ENCODE data around the gene WDR74.
"Not testable (repeated sequence)": the region's sequence is repeated elsewhere in the genome, so short reads cannot be mapped to it uniquely, and the experiment has no call there.

The WDR74 gene

GRCh38 chr11:62859281-62859703, 19.9 kb upstream of the WDR74 start:
- DNase-seq = not testable (repeated sequence)

- DNase-seq = no peak
These were observed 18.8 kb upstream of the WDR74 start for GRCh38 chr11:62858201-62858600.

GRCh38 chr11:62857541-62857982, 18.2 kb upstream of the WDR74 start:
- DNase-seq = no peak

GRCh38 chr11:62856333-62856895, 17.0 kb upstream of the WDR74 start:
- no peak for DNase-seq

- peak; percentile 93 to 98 (median 95) for DNase-seq
These were observed 16.4 kb upstream of the WDR74 start for GRCh38 chr11:62855571-62856332.

GRCh38 chr11:62854825-62855570, 15.6 kb upstream of the WDR74 start:
- no peak for DNase-seq

GRCh38 chr11:62854013-62854824, 14.8 kb upstream of the WDR74 start:
- DNase-seq = no peak

- DNase-seq = no peak
These were observed 14.0 kb upstream of the WDR74 start for GRCh38 chr11:62853279-62853965.

GRCh38 chr11:62852523-62853188, 13.3 kb upstream of the WDR74 start:
- DNase-seq = no peak

GRCh38 chr11:62851807-62852522, 12.6 kb upstream of the WDR74 start:
- DNase-seq = no peak

GRCh38 chr11:62850911-62851806, 11.8 kb upstream of the WDR74 start:
- DNase-seq = no peak

- no peak for DNase-seq
These were observed 8.5 kb upstream of the WDR74 start for GRCh38 chr11:62847767-62848314.

GRCh38 chr11:62846177-62846576, 6.8 kb upstream of the WDR74 start:
- DNase-seq = no peak

- DNase-seq = no peak
These were observed 4.8 kb upstream of the WDR74 start for GRCh38 chr11:62844154-62844553.

GRCh38 chr11:62843466-62843865, 4.1 kb upstream of the WDR74 start:
- DNase-seq = no peak

- DNase-seq = not testable (repeated sequence)
These were observed 3.5 kb upstream of the WDR74 start for GRCh38 chr11:62842891-62843290.

- DNase-seq = peak in 3 of 4 experiments; percentile 14 to 33 (median 14)
These were observed 2.9 kb upstream of the WDR74 start for GRCh38 chr11:62842171-62842741.

- DNase-seq = peak; percentile 61 to 80 (median 70)
These were observed 2.2 kb upstream of the WDR74 start for GRCh38 chr11:62841361-62842170.
